Ovary (tissue), 3 donors: ENCODE measurements around the gene CLCN1.

ENCODE experiments used
- CTCF ChIP-seq, 3 donors: fragments of 450-650 bp in 2 of 3; fragments of 200-600 bp in 1 of 3; IDR thresholded peaks; one replicate each; pipeline versions ENCODE4 v1.5.1 to v1.8.0; 2016 to 2022; ENCODE audit warnings: antibody characterized with exemption in 3 of 3, mild to moderate bottlenecking in 1 of 3
- EP300 ChIP-seq: sonication (generic); formaldehyde crosslinking; IDR thresholded peaks from one replicate; pipeline ENCODE4 v1.6.1; 2017; ENCODE audit warnings: antibody characterized with exemption
- POLR2A ChIP-seq: fragments of 450-650 bp; IDR thresholded peaks from one replicate; pipeline ENCODE4 v1.6.1; 2017; ENCODE audit warnings: antibody characterized with exemption, mild to moderate bottlenecking, moderate library complexity
- donor health status: DM: no; HTN: no; CAD: no.

- TF ChIP-seq CTCF (IDR thresholded peaks at IDR 0.05): peak; percentile 80 to 89 (median 85)
- no peak for TF ChIP-seq EP300
- TF ChIP-seq POLR2A: peak; percentile 7
These were observed 64.3 kb downstream of the CLCN1 start for GRCh38 chr7:143380260-143380645.
